Activated CD4-positive, alpha-beta T cell treated with anti-CD3 and anti-CD28 coated beads for 1 hour (primary cell): ENCODE data around the gene ELP1.

Source experiments
- DNase-seq: peaks from one replicate; pipeline ENCODE4 v3.0.0-alpha.2; 2020

ELP1 gene

DNA sequence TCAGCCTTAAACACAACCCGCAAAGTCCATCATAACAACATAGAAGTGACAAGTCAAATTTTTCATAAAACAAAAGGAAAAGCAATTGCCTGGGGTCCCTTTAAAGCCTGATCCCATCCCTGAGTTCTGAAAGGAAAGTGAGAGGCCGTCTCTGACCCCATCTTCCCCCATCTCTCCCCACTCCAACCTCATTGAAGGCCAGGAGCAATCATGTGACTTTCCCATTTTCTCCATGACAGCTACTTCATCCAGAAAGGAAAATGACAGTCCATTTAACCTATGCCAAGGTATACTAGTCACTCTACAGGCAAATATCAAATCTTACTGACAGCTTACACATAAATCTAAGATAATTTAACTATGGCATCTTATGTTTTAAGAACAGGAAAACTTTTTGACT, 56.4 kb downstream of the ELP1 start:
- no peak for DNase-seq

DNA sequence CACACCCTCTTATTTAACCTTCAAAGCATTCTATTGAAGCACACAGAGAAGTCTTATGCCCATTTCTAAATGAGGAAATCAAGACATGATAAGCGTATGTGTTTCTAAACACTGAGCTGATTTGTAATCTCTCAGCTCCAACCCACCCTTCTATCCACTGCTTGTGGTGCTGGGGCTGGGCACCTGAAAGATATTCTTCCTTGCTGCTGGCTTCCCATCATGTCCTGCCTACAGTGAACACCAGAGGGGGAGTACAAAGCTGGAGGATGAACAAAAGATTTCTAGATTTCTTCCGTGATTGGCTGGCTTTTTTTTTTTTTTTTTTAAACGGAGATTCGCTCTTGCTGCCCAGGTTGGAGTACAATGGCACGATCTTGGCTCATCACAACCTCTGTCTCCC, 57.5 kb downstream of the ELP1 start:
- DNase-seq: no peak

DNA sequence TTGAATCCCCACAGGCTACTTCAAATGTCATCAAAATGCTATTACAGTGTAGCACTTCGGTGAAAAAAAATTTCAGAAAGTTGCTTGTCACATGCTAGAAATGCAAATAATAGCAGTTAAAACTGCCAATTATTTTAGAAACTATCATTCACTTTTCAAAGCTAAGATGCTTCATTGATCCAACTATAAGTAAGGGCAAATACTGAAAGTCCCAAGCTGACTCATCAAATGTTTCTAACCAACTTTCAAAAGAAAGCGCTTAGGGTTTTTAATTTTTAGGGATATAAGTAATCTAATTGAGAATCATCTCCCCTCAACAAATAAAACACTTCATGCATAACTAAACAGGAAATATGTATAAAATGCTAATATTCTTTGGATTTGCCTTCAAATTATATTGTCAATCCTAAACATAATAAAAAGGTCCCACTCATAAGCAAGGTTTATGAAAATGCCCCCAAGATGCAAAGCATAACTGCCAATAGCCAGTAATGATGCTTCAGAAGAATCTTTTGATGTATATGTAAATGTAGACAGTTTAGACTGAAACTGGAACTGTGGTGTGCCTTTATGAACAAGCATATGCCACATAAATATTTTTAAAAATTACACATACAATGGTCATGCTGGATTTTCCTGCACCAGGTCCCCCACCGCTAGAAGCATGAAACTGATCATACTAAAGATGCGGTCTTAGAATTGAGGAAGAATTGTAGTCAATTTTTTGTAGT, 59.7 kb downstream of the ELP1 start:
- DNase-seq: no peak

DNA sequence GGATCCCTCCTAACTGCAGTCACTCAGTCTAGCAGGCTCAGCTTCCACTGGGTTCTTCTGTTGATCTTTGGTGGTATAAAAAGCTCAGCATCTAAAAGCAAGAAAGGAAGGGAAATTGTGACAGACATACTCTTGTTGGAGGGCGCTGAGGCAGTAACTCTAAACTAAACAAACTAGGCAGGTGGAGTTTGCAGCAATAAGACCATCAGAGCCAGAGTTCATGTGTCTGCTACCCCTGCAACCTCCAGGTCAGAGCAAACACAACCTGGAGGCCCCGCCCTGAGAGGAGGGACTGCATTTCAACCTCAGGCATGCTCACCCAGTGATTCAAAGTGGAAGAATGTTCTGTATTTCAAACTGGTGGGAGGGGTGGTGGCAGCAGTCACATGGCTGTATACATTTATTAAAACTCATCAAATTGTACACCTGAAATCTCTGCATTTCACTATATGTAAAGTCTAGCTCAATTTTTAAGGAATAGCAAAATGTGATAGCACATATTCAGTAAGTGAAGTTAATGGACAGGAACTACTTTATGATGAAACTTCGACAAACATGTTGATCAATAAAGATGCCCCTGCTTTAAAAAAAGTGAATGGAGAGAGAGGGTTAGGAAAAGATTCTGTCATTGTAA, 64.7 kb downstream of the ELP1 start:
- DNase-seq: no peak

DNA sequence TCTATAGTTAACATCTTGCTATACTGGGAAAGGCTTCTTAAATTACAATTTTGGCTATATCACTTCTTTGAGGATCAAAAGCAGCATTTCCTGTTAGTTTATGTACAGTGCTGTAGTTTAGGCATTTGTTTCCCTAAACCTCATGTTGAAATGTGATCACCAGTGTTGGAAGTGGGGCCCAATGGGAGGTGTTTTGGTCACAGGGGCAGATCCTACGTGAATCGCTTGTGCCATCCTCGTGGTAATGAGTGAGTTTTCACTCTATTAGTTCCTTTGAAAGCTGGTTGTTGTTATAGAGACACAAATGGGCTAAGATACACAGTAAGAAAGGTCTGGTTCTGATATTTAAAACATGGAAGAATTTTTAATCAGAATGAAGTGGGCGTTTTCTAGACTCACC, 66.1 kb downstream of the ELP1 start:
- no peak for DNase-seq

DNA sequence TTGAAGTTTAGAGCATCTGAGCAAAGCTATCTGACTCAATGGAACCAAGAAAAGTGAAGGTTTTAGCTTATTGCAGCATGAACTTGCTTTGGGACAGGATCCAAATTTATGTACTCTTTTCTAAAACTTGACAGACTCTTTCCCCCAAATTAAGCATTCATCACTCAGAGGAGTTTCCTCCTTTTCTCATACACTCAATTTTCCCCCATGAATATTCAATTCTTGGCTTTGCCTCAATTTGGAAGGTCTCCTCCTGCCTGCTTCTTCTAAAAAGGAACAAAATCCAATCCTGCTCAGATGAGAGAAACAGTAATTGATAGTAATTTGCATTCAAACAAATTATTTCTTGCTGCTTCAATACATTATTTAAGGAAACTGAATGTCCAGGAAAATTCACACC, 66.8 kb downstream of the ELP1 start:
- DNase-seq: no peak

DNA sequence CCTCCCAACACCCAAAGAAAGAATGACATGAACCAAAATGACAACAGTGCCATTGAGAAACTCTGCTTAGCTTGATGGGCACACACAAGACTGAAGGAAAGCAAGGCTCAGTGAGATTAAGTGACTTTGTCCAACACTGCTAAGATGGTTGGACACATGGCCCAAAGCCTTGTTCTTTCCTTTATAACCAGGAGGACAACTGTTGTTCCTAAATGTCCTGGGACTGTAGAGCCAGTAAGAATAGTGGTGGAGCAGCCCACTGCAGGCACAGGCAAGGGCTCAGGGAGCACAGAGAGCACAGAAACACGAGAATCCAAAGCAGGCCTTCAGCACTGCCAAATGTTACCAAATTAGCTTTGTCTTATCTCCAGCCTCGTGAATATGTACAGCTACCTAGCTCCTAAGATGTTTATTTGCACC, 67.9 kb downstream of the ELP1 start:
- no peak for DNase-seq

DNA sequence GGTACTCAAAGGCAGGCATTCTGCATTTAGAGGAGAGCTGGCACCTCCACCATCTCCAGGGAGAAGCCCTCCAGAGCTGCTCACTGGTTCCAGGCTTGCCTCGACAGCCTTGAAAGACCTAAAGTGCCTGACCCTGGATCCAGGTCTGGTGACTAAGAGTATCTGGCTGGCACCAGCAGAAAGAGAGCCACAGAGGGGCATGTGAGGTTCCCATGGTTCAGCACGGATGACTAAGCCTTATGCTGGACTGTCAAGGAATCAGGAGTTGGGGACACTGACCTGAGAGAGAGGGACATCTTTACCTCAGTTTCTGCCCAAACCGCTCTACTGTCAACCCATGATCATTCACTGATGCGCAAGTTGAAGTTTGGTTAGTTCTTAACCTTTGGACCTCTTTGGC, 68.9 kb downstream of the ELP1 start:
- DNase-seq: no peak

DNA sequence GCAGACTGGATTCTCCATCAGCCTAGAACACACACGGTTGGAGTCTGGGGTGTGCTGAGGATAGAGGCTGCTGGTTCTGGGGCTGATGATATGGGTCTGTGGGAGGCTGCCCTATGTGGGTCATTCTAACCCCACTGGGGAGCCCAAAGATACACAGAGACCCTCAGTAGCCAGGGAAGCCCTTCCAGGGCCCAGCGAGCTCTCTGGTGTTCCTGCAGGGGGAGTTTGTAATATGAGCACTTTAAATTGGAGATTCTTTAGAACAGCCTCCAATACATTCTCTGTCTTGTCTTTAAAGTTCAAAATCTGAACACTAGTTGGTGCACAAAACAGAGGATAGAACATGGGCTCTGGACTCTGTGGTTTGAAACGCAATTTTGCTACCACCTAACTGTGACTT, 69.5 kb downstream of the ELP1 start:
- no peak for DNase-seq

DNA sequence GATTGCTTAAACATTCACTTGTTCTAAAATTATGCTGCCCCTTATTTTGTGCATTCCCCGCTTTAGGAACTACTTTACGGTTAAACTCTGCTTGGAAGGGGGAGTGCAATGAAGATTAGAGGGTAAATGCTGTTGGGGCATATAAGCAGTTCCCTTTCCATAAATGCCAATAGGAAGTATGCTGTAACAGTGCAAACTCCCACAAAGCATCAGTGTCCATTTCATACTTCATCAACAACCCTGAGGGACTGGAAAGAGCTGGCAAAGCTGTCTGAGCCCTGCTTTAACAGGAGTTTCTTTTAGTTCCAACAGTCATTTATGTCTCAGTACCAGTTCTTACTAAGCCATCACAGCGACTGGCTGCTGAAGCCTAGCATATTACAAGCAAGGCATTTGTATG, 70.0 kb downstream of the ELP1 start:
- no peak for DNase-seq

DNA sequence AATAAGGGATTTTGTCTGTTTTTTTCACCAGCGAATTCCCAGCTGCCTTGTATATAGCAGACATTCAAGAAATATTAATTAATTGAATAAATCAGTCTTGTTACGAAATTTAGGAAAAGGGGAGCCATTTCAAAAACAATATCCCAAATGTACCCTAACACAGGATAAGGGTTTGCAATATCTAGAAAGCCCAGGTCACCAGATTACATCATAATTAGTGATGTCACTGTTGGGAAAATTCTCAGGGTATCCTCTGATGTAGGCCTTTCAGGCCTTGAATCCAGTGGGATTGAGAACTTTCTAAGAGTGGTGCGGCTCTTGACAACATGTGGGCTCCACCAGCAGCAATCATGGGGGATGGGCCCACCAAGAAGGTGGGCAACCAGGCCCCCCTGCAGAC, 71.9 kb downstream of the ELP1 start, which contains the start of gene ACTL7A:
TSS of gene ACTL7A (plus strand) at position 270 of the 400 bp plus-strand sequence. CDS start at position 327, 57 bp downstream.
- no peak for DNase-seq

DNA sequence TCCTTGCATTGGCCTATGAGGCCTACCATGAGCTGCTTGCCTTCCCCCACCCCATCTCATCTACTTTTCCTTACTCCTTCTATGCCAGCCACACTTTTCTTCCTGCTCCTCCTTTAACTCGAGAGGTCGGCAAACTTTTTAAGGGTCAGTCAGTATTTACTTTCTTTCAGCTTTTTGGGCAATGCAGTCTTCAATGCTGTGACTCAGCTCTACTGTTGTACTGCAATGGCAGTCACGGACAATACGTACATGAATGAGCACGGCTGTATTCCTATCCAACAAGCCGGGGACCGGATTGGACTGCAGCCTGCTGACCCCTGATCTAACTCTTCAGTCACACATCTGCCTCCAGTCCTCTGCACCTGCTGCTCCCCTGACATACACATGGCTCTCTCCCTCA, 72.5 kb downstream of the ELP1 start:
- no peak for DNase-seq

DNA sequence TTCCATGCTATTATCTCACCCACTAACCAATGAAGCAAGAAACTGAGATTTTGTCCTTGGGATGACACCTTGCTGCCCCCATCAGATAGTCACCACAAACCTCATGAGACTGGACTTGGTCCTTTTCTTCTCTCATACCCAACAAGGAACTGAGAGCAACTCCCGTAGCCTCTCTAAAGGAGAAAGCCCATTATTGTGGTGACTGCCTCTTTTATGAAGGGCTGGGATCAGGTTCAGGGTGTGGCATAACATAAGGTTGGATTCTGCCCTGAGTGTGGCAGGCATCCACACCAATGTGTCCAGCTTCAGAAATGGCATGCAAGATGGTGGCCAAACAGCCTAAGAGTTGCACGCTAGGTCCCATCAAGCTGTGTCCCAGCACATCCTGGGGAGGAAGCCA, 73.2 kb downstream of the ELP1 start:
- no peak for DNase-seq

DNA sequence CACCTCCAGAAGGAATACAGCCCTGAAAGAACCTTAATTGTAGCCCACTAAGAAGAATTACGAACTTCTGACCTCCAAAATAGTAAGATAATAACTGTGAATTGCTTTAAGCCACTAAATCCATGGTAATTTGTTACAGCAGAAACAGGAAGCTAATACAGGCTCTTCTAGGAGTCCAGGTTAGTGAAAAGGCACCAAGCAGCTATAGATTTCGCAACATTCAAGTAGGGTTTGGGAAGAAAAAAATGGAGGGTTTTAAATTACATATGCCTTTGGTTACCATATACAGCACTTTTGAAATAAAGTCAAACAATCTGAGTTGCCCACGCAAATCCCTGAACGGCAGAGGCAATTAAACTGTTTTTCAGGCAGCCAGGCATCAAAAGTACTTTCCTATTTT, 73.6 kb downstream of the ELP1 start:
- DNase-seq: no peak

DNA sequence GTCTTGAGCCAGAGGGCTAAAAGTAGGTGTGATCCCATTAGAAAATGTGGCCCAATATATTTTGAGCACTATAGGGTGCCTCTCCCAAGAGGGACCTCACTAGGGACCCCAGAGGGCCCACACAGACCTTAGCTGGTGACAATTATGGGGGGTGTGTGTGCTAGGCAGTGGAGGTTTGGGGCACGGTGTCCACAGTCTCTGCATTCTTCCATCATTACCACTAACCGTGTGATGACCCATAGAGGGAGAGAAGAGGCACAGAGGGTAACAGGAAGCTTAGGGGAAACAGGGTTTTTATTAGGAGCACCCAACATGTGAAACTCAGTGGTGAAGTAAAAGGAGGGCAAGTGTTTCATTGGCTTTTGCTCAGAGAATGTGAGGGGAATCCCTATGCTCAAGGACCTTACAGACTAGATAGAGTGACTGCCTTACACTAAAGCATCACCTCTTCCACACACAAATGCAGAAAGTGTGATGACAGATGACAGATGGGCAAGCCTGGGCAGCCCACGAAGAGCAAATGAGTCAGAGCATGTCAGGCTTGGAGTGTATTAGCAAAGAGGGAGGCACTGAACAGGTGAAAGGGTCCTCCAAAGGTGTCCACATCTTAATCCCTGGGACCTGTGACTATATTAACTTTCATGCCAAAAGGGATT, 74.3 kb downstream of the ELP1 start:
- DNase-seq: no peak

DNA sequence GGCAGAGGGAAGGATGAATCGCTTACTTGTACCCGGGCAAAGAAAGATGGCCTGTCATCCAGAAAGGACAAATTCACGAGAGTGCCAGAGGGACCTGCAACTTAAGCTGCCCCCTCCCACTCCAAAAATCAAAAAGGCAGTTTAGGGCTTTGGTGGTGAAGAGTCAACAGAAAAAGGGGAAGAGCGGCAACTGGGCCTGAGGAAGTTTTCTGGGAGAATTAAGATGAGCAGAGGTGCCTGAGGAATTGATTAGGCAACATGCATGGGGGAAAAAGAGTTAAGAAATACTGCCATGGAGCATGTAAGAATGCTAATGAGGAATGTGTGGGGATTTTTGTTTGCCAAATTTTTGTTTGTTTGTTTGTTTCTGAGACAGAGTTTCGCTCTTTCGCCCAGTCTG, 76.4 kb downstream of the ELP1 start:
- DNase-seq: no peak

DNA sequence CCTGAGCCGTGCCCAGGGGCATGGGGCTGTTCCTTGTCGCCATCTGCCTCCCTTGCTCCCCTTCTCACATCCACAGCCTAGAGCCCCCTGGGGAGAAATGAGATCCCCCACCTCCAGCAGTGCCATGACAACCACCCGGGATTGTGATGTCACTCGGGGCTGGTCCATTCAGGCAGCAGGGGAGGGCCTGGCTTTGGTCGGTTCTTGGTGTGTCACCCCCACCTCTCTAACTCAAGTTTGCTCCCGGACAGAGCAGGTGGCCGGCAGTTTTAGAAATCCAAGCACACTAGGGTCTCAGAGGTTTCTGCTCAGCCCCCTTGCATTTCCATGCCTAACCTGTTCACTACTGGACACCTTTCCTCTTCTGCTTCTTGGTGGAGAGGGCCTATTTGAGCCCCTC, 78.0 kb downstream of the ELP1 start, which contains the start of gene ACTL7B:
TSS of gene ACTL7B (minus strand) at position 99 of the 400 bp plus-strand sequence. CDS start at position 43, 56 bp downstream.
- DNase-seq: no peak

DNA sequence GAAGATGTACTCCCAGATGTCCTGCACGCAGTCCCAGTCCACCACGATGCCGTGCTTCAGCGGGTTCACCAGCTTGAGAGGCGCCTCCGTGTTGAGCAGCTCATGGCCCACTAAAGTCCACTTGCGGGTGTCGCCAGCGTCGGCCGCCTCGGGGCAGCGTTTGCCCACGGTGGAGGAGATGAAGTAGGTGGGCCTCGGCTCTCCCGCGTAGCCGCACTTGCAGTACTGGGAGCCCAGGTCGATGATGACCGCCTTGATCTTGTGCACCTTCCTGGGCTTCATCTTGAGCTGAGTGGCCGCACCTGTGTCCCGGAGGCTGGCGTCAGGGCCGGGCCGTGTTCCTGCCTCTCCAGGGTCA, 78.4 kb downstream of the ELP1 start:
- no peak for DNase-seq

DNA sequence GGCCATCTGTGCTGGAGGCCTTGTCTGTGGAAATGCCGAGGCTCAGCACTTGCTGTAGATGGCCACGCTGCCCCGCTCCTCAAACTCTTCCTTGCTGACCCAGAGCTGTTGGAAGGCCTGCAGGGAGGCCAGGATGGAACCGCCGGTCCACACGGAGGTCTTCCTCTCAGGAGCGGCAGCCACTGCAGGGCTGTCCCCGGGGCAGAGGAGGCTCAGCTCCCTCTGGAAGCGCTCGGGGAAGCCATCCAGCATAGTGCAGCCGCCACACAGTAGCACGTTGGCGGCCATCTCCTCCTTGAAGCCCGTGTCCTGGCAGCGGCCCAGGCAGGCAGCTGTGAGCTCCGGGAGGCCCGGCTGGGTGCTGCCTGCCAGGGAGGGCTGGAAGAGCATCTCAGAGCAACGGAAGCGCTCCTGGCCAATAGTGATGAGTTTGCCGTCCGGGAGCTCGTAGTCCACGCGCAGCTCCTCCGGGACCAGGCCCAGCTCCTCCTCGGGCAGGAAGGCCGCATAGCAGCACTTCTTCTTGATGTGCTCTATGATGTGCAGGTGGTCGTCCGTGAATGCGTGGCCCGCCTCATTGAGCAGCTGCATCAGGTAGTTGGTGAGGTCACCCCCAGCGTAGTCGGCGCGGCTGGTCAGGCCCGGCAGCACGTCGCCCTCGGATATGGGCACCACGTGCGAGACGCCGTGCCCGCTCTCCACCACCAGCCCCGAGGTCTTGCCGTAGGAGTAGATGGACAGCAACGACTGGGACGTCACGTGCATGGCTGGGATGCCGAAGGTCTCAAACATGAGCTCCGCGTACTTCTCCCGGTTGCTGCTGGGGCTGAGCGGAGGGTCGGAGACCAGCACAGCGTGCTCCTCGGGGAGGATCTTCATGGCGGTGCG, 79.0 kb downstream of the ELP1 start:
- no peak for DNase-seq

DNA sequence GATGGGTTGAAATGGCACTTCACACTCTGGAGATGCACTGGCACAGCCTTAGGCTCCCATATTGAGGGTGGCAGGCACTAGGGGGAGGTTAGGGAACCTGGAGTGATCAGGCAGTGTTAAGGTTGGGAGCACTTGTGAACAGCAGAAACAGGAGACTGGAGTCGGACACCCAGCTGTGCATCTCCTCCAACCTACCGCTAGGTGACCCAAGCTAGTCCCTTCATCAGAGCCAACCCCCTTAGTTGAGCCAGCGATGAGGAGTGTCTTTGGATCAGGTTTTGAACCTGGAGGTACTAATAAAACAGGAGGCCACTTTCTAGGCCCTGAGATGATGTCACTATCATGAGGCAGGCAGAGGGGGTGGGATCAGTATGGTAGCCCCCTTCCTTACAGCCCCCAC, 79.8 kb downstream of the ELP1 start:
- no peak for DNase-seq

DNA sequence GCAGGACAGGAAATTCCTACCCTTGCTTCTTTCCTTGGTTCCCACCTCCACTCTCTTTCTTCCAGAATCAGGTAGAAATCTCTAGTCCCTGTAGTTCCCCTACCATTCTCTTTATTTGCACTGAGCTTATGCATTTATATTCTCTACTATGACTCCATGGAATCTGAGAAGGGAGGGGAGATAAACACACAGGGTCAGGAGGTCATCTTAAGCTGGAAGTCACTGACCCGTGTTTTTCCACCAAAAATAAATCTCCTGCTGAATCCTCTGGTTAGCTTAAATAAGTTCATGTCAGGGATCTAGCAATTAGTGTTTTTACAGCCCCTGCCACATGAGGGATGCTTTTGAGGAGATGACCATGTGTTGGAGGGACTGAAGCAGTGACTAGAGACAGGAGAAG, 81.8 kb downstream of the ELP1 start:
- DNase-seq: no peak

DNA sequence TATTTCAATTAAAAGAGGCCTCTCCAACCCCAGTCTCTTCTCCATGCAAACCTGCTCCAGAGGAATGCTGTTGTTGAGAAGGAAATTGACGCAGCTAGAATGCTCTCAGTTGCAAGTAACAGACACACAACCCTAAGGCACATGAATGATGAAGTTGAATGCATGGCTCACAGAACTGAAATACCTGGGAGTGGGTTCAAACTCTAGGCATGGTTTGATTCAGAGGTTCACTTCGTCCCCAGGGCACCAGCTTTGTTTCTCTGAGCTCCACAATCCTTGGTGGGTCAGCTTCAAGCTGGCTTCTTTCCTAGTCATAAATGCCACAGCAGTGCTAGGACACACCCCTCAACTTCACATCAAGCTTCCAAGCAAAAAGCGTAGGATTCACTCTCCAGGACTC, 82.8 kb downstream of the ELP1 start:
- no peak for DNase-seq

DNA sequence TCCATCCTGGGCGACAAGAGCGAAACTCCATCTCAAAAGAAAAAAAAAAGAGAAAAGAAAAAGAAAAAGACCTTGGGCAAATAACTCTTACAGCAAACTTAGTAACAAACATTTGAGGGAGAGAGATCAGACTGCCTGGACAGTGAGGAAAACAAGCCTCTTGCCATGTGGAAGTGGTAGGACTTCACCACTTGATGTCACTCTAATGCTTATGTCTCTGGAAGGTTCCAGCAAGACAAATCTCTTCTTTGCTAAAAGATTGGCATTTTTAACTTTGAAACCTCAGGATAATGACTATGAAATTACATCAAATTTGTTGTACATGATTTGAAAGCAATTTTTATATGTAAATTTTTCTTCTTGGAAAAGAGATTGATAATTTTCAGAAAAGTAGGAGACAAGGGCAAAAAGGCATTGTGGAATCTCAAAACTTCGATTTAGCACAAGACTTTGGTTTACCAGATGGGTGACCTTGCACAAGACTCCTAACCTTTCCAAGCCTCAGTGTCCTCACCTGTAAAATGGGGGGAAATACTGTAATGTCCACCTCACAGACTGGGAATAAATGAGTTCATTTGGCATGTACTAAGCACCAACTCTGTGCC, 83.5 kb downstream of the ELP1 start:
- DNase-seq: no peak
